ENCODE data around the gene BCHE.

Gene BCHE

GRCh38 chr3:165784337-165784736 is 52.9 kb downstream of the BCHE start (continued):
- TF ChIP-seq ZBTB49 (tag by site-specific recombination; IDR thresholded peaks at IDR 0.05; ENCODE audit: low read depth): no peak
- TF ChIP-seq, protein P1, sequence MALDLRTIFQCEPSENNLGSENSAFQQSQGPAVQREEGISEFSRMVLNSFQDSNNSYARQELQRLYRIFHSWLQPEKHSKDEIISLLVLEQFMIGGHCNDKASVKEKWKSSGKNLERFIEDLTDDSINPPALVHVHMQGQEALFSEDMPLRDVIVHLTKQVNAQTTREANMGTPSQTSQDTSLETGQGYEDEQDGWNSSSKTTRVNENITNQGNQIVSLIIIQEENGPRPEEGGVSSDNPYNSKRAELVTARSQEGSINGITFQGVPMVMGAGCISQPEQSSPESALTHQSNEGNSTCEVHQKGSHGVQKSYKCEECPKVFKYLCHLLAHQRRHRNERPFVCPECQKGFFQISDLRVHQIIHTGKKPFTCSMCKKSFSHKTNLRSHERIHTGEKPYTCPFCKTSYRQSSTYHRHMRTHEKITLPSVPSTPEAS (tag by site-specific recombination; IDR thresholded peaks at IDR 0.05): no peak
- TF ChIP-seq ZNF175 (tag by site-specific recombination; IDR thresholded peaks at IDR 0.05): no peak
- no peak for TF ChIP-seq ZNF423 (tag by site-specific recombination; IDR thresholded peaks at IDR 0.05)
- TF ChIP-seq ZNF610 (tag by site-specific recombination; IDR thresholded peaks at IDR 0.05; ENCODE audit: borderline replicate concordance): no peak

DNA sequence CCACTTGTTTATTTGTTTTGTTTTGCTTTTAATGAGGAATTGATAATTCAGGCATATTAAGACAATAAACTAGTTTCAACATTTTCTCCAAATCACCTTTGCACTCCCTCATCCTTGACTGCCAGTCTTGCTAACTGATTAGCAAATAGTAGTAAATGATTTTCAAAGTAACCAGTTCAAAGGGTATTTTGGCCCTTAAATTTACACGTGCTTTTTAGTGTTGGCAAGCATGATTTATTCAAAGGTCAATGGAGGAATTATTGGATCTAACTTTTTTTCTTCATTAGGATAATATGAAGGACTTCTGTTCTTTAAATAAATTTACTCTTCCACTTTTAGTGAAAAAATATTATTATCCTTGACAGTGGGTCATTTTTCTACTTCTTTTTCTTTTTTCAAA is 53.8 kb downstream of the BCHE start:
- CTCF ChIA-PET: no interaction called here
- Histone ChIP-seq H3K27ac (ENCODE audit: extremely low read depth, low read depth, low read length) (no peak overlapping the region), H3K4me3 (ENCODE audit: low read depth, low read length) (no peak overlapping the region), H3K4me1 (ENCODE audit: control insufficient read depth, insufficient read depth, low read length) (no peaks in the 10 kb centered on the region), H3K9me3 (ENCODE audit: control insufficient read depth, insufficient read depth, low read depth, low read length) (no peaks in the 10 kb centered on the region), H3K36me3 (ENCODE audit: control insufficient read depth in 2 of 2, insufficient read depth in 1 of 2, low read length in 2 of 2) (no peaks in the 10 kb centered on the region)
- POLR2A ChIA-PET: no interaction called here
- no peak for TF ChIP-seq ZNF155 (tag by site-specific recombination; IDR thresholded peaks at IDR 0.05)
- no peak for TF ChIP-seq ZNF473 (tag by site-specific recombination; IDR thresholded peaks at IDR 0.05)
- TF ChIP-seq ZNF776 (tag by site-specific recombination; IDR thresholded peaks at IDR 0.05; ENCODE audit: borderline replicate concordance): no peak
- no peak for TF ChIP-seq SP2 (tag by site-specific recombination; IDR thresholded peaks at IDR 0.05)
- no peak for TF ChIP-seq PRDM6 (tag by site-specific recombination; IDR thresholded peaks at IDR 0.05)
- no peak for TF ChIP-seq KLF7 (tag by site-specific recombination; IDR thresholded peaks at IDR 0.05; ENCODE audit: borderline replicate concordance)
- no peak for TF ChIP-seq PBX3 (CRISPR knock-in tag; IDR thresholded peaks at IDR 0.05)
- no peak for TF ChIP-seq GLI4 (tag by site-specific recombination; IDR thresholded peaks at IDR 0.05)
- no peak for TF ChIP-seq GFI1B (tag by site-specific recombination; IDR thresholded peaks at IDR 0.05)
- TF ChIP-seq ZNF169 (tag by site-specific recombination; IDR thresholded peaks at IDR 0.05): no peak
- no peak for TF ChIP-seq ZNF596 (tag by site-specific recombination; IDR thresholded peaks at IDR 0.05)
- TF ChIP-seq EGR2 (tag by site-specific recombination; IDR thresholded peaks at IDR 0.05; ENCODE audit: low read depth): no peak
- no peak for TF ChIP-seq HOXA7 (CRISPR knock-in tag; IDR thresholded peaks at IDR 0.05; ENCODE audit: borderline replicate concordance)
- TF ChIP-seq, protein P2, sequence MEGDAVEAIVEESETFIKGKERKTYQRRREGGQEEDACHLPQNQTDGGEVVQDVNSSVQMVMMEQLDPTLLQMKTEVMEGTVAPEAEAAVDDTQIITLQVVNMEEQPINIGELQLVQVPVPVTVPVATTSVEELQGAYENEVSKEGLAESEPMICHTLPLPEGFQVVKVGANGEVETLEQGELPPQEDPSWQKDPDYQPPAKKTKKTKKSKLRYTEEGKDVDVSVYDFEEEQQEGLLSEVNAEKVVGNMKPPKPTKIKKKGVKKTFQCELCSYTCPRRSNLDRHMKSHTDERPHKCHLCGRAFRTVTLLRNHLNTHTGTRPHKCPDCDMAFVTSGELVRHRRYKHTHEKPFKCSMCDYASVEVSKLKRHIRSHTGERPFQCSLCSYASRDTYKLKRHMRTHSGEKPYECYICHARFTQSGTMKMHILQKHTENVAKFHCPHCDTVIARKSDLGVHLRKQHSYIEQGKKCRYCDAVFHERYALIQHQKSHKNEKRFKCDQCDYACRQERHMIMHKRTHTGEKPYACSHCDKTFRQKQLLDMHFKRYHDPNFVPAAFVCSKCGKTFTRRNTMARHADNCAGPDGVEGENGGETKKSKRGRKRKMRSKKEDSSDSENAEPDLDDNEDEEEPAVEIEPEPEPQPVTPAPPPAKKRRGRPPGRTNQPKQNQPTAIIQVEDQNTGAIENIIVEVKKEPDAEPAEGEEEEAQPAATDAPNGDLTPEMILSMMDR (tag by site-specific recombination; IDR thresholded peaks at IDR 0.05): no peak
